ENCODE results near the gene PAM.

The PAM gene

GRCh38 chr5:102782217-102782872 is 27.2 kb downstream of the PAM start:
- DNase-seq = no peak

- no peak for DNase-seq
Measured at GRCh38 chr5:102787134-102787533, 32.0 kb downstream of the PAM start.

- no peak for DNase-seq
Measured at GRCh38 chr5:102788788-102789187, 33.7 kb downstream of the PAM start.

- no peak for DNase-seq
Measured at GRCh38 chr5:102789469-102789868, 34.4 kb downstream of the PAM start.

GRCh38 chr5:102790748-102791147 is 35.6 kb downstream of the PAM start:
- no peak for DNase-seq

- peak; percentile 27 for DNase-seq
Measured at GRCh38 chr5:102792705-102793104, 37.6 kb downstream of the PAM start.

- no peak for DNase-seq
Measured at GRCh38 chr5:102794047-102794446, 38.9 kb downstream of the PAM start.

- no peak for DNase-seq
Measured at GRCh38 chr5:102794677-102795331, 39.7 kb downstream of the PAM start.

- DNase-seq = no peak
Measured at GRCh38 chr5:102795526-102795925, 40.4 kb downstream of the PAM start.

- no peak for DNase-seq
Measured at GRCh38 chr5:102796009-102796408, 40.9 kb downstream of the PAM start.

- DNase-seq = no peak
Measured at GRCh38 chr5:102796498-102796897, 41.4 kb downstream of the PAM start.

GRCh38 chr5:102797322-102797884 is 42.3 kb downstream of the PAM start:
- DNase-seq = no peak

- no peak for DNase-seq
Measured at GRCh38 chr5:102798104-102798785, 43.1 kb downstream of the PAM start.

GRCh38 chr5:102799017-102799416 is 43.9 kb downstream of the PAM start:
- no peak for DNase-seq

- no peak for DNase-seq
Measured at GRCh38 chr5:102800427-102800826, 45.3 kb downstream of the PAM start.

- DNase-seq = peak; percentile 57
Measured at GRCh38 chr5:102801371-102801770, 46.3 kb downstream of the PAM start.

GRCh38 chr5:102802708-102803458 is 47.8 kb downstream of the PAM start:
- DNase-seq = no peak

GRCh38 chr5:102807878-102808502 is 52.9 kb downstream of the PAM start:
- no peak for DNase-seq

GRCh38 chr5:102809033-102809432 is 53.9 kb downstream of the PAM start:
- DNase-seq = no peak

GRCh38 chr5:102811972-102812371 is 56.9 kb downstream of the PAM start:
- DNase-seq = no peak

GRCh38 chr5:102813740-102814139 is 58.6 kb downstream of the PAM start:
- no peak for DNase-seq

- no peak for DNase-seq
Measured at GRCh38 chr5:102815084-102815483, 60.0 kb downstream of the PAM start.
